Glomerular visceral epithelial cell (primary cell): ENCODE measurements around the gene MRPL44.

Source experiments
- DNase-seq: peaks from one replicate; pipeline ENCODE4 v3.0.0-alpha.2; 2016; ENCODE audit errors: extremely low spot score

The MRPL44 gene

GRCh38 chr2:223957092-223957851, at the start of gene MRPL44:
Gene MRPL44, plus strand, starts transcription at chr2:223957463. Its CDS starts 10 bp downstream, at chr2:223957473.
- peak; percentile 95 for DNase-seq

GRCh38 chr2:223908304-223908998, 48.8 kb upstream of the MRPL44 start:
- DNase-seq, result no peak

- no peak for DNase-seq
Observed at GRCh38 chr2:223909001-223909741, 48.1 kb upstream of the MRPL44 start.

- DNase-seq, result no peak
Observed at GRCh38 chr2:223914324-223914723, 42.9 kb upstream of the MRPL44 start.

- DNase-seq, result no peak
Observed at GRCh38 chr2:223915071-223915470, 42.2 kb upstream of the MRPL44 start.

GRCh38 chr2:223916181-223916920, 40.9 kb upstream of the MRPL44 start:
- no peak for DNase-seq

GRCh38 chr2:223918671-223919134, 38.6 kb upstream of the MRPL44 start:
- no peak for DNase-seq

- DNase-seq, result no peak
Observed at GRCh38 chr2:223920109-223920508, 37.2 kb upstream of the MRPL44 start.

- DNase-seq, result no peak
Observed at GRCh38 chr2:223921204-223921603, 36.1 kb upstream of the MRPL44 start.

GRCh38 chr2:223922308-223922707, 35.0 kb upstream of the MRPL44 start:
- no peak for DNase-seq

GRCh38 chr2:223923976-223924375, 33.3 kb upstream of the MRPL44 start:
- no peak for DNase-seq

- DNase-seq, result no peak
Observed at GRCh38 chr2:223925106-223925505, 32.2 kb upstream of the MRPL44 start.

- no peak for DNase-seq
Observed at GRCh38 chr2:223928113-223929006, 28.9 kb upstream of the MRPL44 start.

GRCh38 chr2:223929571-223930102, 27.6 kb upstream of the MRPL44 start:
- no peak for DNase-seq

- peak; percentile 51 for DNase-seq
Observed at GRCh38 chr2:223930103-223930976, 26.9 kb upstream of the MRPL44 start.

- DNase-seq, result no peak
Observed at GRCh38 chr2:223932816-223933800, 24.2 kb upstream of the MRPL44 start.

- DNase-seq, result no peak
Observed at GRCh38 chr2:223934870-223935269, 22.4 kb upstream of the MRPL44 start.

- DNase-seq, result no peak
Observed at GRCh38 chr2:223935459-223936125, 21.7 kb upstream of the MRPL44 start.
